Loucy (cell line): Measurements from ENCODE around the gene RAB11FIP5.

Experiments used
- CTCF ChIP-seq: fragments of 200-600 bp; sonication (generic); conservative IDR thresholded peaks from 2 replicates; pipeline ENCODE4 v1.5.1; 2014; ENCODE audit warnings: mild to moderate bottlenecking, antibody characterized with exemption, low read length
- EZH2phosphoT487 ChIP-seq: fragments of 200-600 bp; IDR thresholded peaks from 2 replicates; pipeline ENCODE4 v1.6.1; 2018; ENCODE audit warnings: antibody characterized with exemption, mild to moderate bottlenecking, moderate library complexity, borderline replicate concordance

GRCh38 chr2:73103018-73103542 lies 9.7 kb downstream of the RAB11FIP5 start:
- TF ChIP-seq CTCF (no peak), EZH2phosphoT487 (no peak)
